Measurements from ENCODE around the gene HIF3A.

Gene HIF3A

DNA sequence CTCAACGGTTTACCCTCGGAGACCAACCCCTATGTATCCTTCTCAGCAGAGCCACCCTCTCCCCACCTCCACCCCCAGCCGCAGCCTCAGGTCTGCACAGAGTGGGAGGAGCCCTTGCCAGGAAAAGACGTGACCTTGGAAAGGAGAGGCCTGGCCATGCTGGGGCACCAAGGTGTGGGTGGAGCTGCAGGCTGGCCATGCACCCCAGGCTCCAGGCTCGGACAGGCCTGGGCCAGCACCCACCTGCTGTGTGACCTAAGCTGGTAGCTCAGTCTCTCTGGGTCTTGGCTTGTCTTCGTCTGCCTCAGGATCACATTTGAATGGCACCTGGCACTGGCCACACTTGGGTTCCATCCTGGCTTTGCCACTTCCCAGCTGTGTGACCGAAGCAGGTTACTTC is 87.0 kb downstream of the HIF3A start:
- no peaks in the 10 kb centered on the region for H3K9me3 ChIP-seq (ENCODE audit: insufficient read depth, low read depth, low read length)
- H3K79me2 ChIP-seq (ENCODE audit: insufficient read depth, low read length): no peaks in the 10 kb centered on the region
- no peaks in the 10 kb centered on the region for H3F3A ChIP-seq (ENCODE audit: low read depth)
- TF ChIP-seq, protein P1, sequence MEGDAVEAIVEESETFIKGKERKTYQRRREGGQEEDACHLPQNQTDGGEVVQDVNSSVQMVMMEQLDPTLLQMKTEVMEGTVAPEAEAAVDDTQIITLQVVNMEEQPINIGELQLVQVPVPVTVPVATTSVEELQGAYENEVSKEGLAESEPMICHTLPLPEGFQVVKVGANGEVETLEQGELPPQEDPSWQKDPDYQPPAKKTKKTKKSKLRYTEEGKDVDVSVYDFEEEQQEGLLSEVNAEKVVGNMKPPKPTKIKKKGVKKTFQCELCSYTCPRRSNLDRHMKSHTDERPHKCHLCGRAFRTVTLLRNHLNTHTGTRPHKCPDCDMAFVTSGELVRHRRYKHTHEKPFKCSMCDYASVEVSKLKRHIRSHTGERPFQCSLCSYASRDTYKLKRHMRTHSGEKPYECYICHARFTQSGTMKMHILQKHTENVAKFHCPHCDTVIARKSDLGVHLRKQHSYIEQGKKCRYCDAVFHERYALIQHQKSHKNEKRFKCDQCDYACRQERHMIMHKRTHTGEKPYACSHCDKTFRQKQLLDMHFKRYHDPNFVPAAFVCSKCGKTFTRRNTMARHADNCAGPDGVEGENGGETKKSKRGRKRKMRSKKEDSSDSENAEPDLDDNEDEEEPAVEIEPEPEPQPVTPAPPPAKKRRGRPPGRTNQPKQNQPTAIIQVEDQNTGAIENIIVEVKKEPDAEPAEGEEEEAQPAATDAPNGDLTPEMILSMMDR (conservative IDR thresholded peaks at IDR 0.05; ENCODE audit: low read length): no peak
- no peak for TF ChIP-seq EZH2phosphoT487 (IDR thresholded peaks at IDR 0.05; ENCODE audit: borderline replicate concordance)
- no peaks in the 10 kb centered on the region for H3K9me2 ChIP-seq (replicated peaks; ENCODE audit: low read depth, low read length)
- no peak overlapping the region for H3K4me2 ChIP-seq (ENCODE audit: low read depth, low read length, poor library complexity, severe bottlenecking)
- H2AFZ ChIP-seq (ENCODE audit: low read length): no peak overlapping the region
- no peaks in the 10 kb centered on the region for H3K27me3 ChIP-seq (ENCODE audit: insufficient read depth, low read length, poor library complexity, severe bottlenecking)
- no peaks in the 10 kb centered on the region for H3K4me1 ChIP-seq (ENCODE audit: insufficient read depth, low read length, poor library complexity, severe bottlenecking)
- H3K4me3 ChIP-seq (ENCODE audit: low read length, poor library complexity, severe bottlenecking): no peak overlapping the region
- H3K9ac ChIP-seq (ENCODE audit: low read depth, low read length, poor library complexity, severe bottlenecking): no peak overlapping the region
- H3K36me3 ChIP-seq (ENCODE audit: insufficient read depth, low read length): peaks cover 95% of the 10 kb centered on the region; the same call in 1 of the 2 replicates
- H4K20me1 ChIP-seq (ENCODE audit: insufficient read depth, low read length, poor library complexity, severe bottlenecking): no peaks in the 10 kb centered on the region

DNA sequence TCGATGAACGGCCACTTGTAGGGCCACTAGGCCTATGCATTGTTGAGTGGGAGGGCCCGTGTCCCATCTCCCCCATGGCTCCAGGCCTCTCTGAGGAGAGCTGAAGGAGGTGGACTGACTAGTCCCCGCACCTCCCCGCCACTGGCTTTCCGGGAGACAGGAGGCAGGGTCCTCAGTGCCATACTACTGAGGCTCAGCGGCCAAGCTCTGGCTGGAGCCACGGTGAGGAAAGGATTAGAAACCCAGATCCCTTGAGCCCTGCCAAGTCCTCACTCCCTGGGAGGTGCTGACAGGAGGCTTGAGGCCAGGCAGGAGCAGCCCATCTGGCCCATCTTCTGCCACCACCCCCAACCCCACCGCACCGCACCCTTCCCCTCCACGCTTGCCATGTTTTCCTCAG is 87.6 kb downstream of the HIF3A start:
- TF ChIP-seq, protein P1 (conservative IDR thresholded peaks at IDR 0.05; ENCODE audit: low read length): no peak
- TF ChIP-seq EZH2phosphoT487 (IDR thresholded peaks at IDR 0.05; ENCODE audit: borderline replicate concordance): no peak
- Histone ChIP-seq H2AFZ (ENCODE audit: low read length) (no peak overlapping the region), H3K27me3 (ENCODE audit: insufficient read depth, low read length, poor library complexity, severe bottlenecking) (no peaks in the 10 kb centered on the region), H3K79me2 (ENCODE audit: insufficient read depth, low read length) (no peaks in the 10 kb centered on the region), H3K9me3 (ENCODE audit: insufficient read depth, low read depth, low read length) (no peaks in the 10 kb centered on the region), H3K4me2 (ENCODE audit: low read depth, low read length, poor library complexity, severe bottlenecking) (no peak overlapping the region), H4K20me1 (ENCODE audit: insufficient read depth, low read length, poor library complexity, severe bottlenecking) (no peaks in the 10 kb centered on the region), H3F3A (ENCODE audit: low read depth) (no peaks in the 10 kb centered on the region), H3K9ac (ENCODE audit: low read depth, low read length, poor library complexity, severe bottlenecking) (no peak overlapping the region), H3K9me2 (replicated peaks; ENCODE audit: low read depth, low read length) (no peaks in the 10 kb centered on the region), H3K4me1 (ENCODE audit: insufficient read depth, low read length, poor library complexity, severe bottlenecking) (no peaks in the 10 kb centered on the region), H3K4me3 (ENCODE audit: low read length, poor library complexity, severe bottlenecking) (no peak overlapping the region), H3K36me3 (ENCODE audit: insufficient read depth, low read length) (peaks cover 95% of the 10 kb centered on the region; the same call in 1 of the 2 replicates)

DNA sequence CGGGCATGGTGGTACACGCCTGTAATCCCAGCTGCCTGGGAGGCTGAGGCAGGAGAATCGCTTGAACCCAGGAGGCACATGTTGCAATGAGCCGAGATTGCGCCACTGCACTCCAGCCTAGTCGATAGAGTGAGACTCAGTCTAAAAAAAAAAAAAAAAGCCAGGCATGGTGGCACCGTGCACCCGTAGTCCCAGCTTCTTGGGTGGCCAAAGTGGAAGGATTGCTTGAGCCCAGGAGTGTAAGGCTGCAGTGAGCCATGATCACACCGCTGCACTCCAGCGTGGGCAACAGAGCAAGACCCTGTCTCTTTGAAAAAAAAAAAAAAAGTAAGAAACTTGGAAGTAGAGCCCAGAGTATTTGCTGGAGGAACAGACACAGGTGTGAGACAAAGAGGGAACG is 88.8 kb downstream of the HIF3A start:
- no peak for TF ChIP-seq EZH2phosphoT487 (IDR thresholded peaks at IDR 0.05; ENCODE audit: borderline replicate concordance)
- TF ChIP-seq, protein P1 (conservative IDR thresholded peaks at IDR 0.05; ENCODE audit: low read length): no peak

More for the DNA sequence above, 88.8 kb downstream of the HIF3A start:
- H3K9ac ChIP-seq (ENCODE audit: low read depth, low read length, poor library complexity, severe bottlenecking): no peak overlapping the region
- no peaks in the 10 kb centered on the region for H3K9me2 ChIP-seq (replicated peaks; ENCODE audit: low read depth, low read length)
- no peaks in the 10 kb centered on the region for H3F3A ChIP-seq (ENCODE audit: low read depth)
- no peaks in the 10 kb centered on the region for H3K4me1 ChIP-seq (ENCODE audit: insufficient read depth, low read length, poor library complexity, severe bottlenecking)
- H3K36me3 ChIP-seq (ENCODE audit: insufficient read depth, low read length): peaks cover 95% of the 10 kb centered on the region; the same call in 1 of the 2 replicates
- no peak overlapping the region for H3K4me2 ChIP-seq (ENCODE audit: low read depth, low read length, poor library complexity, severe bottlenecking)
- no peaks in the 10 kb centered on the region for H4K20me1 ChIP-seq (ENCODE audit: insufficient read depth, low read length, poor library complexity, severe bottlenecking)
- H3K27me3 ChIP-seq (ENCODE audit: insufficient read depth, low read length, poor library complexity, severe bottlenecking): no peaks in the 10 kb centered on the region
- H3K79me2 ChIP-seq (ENCODE audit: insufficient read depth, low read length): no peaks in the 10 kb centered on the region
- no peak overlapping the region for H3K4me3 ChIP-seq (ENCODE audit: low read length, poor library complexity, severe bottlenecking)
- H2AFZ ChIP-seq (ENCODE audit: low read length): no peak overlapping the region
- H3K9me3 ChIP-seq (ENCODE audit: insufficient read depth, low read depth, low read length): no peaks in the 10 kb centered on the region
